SU-DHL-6 (cell line): Measurements from ENCODE around the gene H2BK1.

ENCODE experiments used
- EZH2phosphoT487 ChIP-seq: fragments of 200-600 bp; sonication (generic), shearing (Covaris generic); conservative IDR thresholded peaks from 2 replicates; pipeline ENCODE4 v1.6.1; 2018; ENCODE audit warnings: mild to moderate bottlenecking, antibody characterized with exemption, low read length, moderate library complexity, mixed read lengths
- TF ChIP-seq, protein P1 (sequence below): fragments of 200-600 bp; sonication (generic); IDR thresholded peaks from one replicate; pipeline ENCODE4 v1.5.1; 2017; ENCODE audit warnings: antibody characterized with exemption, mild to moderate bottlenecking, low read length, moderate library complexity; ENCODE audit not compliant: insufficient read depth, poor library complexity, severe bottlenecking

DNA sequence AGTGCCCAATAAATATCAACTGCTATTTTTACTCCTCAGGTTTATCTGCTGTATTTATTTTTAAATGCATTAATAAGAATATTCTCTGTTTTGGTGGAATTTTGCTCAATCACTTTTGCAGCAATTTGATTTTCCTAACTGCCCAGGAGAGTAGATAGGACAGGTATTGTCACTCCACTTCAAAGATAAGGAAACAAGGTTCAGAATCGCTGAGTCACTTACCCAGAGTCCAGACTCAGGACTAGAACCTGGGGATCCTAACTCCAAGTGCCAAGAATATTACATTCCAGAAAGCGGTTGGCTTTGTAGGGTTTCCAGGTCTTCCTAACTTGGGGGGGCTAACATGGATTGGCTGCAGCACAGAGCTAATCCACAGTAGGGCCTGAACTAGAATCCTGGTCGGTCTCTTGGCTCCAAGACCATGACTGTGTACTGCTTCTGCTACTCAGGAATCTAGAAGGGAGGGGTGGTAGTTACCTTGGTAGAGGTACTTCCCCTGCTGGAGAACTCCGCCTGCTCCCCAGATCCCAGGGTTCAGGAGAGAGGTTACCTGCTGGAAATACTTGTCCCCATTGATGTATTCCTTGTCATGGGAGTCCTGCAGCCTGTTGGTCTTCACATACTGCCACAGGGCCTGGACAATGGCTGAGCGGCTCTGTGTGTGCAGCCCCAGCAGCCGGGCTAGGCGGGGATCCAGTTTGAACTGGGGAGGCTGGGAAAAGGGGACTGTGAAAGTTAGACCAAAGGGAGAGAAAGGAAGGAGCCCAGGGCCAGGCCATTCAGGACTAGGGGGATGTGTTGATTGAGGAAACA lies 30.9 kb upstream of the H2BK1 start:
- TF ChIP-seq, protein P1, sequence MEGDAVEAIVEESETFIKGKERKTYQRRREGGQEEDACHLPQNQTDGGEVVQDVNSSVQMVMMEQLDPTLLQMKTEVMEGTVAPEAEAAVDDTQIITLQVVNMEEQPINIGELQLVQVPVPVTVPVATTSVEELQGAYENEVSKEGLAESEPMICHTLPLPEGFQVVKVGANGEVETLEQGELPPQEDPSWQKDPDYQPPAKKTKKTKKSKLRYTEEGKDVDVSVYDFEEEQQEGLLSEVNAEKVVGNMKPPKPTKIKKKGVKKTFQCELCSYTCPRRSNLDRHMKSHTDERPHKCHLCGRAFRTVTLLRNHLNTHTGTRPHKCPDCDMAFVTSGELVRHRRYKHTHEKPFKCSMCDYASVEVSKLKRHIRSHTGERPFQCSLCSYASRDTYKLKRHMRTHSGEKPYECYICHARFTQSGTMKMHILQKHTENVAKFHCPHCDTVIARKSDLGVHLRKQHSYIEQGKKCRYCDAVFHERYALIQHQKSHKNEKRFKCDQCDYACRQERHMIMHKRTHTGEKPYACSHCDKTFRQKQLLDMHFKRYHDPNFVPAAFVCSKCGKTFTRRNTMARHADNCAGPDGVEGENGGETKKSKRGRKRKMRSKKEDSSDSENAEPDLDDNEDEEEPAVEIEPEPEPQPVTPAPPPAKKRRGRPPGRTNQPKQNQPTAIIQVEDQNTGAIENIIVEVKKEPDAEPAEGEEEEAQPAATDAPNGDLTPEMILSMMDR, result no peak
- TF ChIP-seq EZH2phosphoT487, result no peak
